Measurements from ENCODE around the gene CELF4.

DNA sequence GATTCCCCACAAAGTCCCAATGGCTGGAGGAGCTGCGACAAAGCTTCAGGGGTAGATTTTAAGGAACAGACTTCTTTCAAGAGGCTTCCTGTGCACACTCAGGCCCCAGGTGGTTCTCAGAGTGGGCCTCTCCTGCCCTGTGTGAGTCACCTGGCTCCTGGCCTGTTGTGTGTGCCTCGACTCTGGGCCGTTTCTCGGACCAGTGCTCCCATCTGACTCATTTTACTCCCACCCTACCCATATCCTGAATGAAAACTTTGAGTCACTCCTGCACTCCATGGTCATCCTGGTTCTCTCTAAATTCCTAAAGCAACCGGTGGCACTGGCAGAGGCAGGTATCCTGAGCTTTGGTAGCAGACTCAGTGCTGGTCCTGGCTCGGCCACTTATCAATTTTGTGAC lies 84.1 kb downstream of the CELF4 start:
- TF ChIP-seq, protein P1, sequence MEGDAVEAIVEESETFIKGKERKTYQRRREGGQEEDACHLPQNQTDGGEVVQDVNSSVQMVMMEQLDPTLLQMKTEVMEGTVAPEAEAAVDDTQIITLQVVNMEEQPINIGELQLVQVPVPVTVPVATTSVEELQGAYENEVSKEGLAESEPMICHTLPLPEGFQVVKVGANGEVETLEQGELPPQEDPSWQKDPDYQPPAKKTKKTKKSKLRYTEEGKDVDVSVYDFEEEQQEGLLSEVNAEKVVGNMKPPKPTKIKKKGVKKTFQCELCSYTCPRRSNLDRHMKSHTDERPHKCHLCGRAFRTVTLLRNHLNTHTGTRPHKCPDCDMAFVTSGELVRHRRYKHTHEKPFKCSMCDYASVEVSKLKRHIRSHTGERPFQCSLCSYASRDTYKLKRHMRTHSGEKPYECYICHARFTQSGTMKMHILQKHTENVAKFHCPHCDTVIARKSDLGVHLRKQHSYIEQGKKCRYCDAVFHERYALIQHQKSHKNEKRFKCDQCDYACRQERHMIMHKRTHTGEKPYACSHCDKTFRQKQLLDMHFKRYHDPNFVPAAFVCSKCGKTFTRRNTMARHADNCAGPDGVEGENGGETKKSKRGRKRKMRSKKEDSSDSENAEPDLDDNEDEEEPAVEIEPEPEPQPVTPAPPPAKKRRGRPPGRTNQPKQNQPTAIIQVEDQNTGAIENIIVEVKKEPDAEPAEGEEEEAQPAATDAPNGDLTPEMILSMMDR (IDR thresholded peaks at IDR 0.05) = no peak
- no peak for TF ChIP-seq POLR2A (IDR thresholded peaks at IDR 0.05)

Data from breast epithelium (tissue), 3 donors.